CD4-positive, alpha-beta memory T cell (primary cell): ENCODE data around the gene ITPRIPL2. TPM values are rescaled to one million over a fixed set of nuclear protein-coding genes. Genes with fewer than 3 reads are reported as not detected.

Source experiments
- CTCF ChIA-PET: fragments of 350-600 bp; sonication (Branson Sonifier 250); formaldehyde crosslinking; loops from one replicate; lab custom pipeline; 2021; ENCODE audit warnings: inconsistent platforms; ENCODE audit not compliant: partially characterized antibody; lab: Charles Lee
- POLR2A ChIA-PET: fragments of 350-600 bp; sonication (Branson Sonifier 250); formaldehyde crosslinking; loops from one replicate; lab custom pipeline; 2021; ENCODE audit not compliant: partially characterized antibody; lab: Charles Lee
- DNase-seq, 5 donors: peaks; one replicate each; pipeline versions ENCODE4 v3.0.0 to v3.0.0-alpha.2; 2020 to 2022; ENCODE audit warnings: mixed read lengths in 1 of 5
- H3K27ac ChIP-seq: one replicate; pipeline ENCODE4 v1.7.0; 2013; ENCODE audit warnings: low read depth, low read length
- H3K27me3 ChIP-seq: 2 replicates; pipeline ENCODE4 v1.7.0; 2013; ENCODE audit warnings: mild to moderate bottlenecking, low read length, moderate library complexity; ENCODE audit not compliant: insufficient read depth
- H3K36me3 ChIP-seq: 2 replicates; pipeline ENCODE4 v1.7.0; 2013; ENCODE audit warnings: mild to moderate bottlenecking, low read length, moderate library complexity; ENCODE audit not compliant: insufficient read depth
- H3K4me1 ChIP-seq: 2 replicates; pipeline ENCODE4 v1.7.0; 2013; ENCODE audit warnings: mild to moderate bottlenecking, low read length, moderate library complexity; ENCODE audit not compliant: insufficient read depth
- H3K4me3 ChIP-seq, 2 donors: one replicate each; pipeline ENCODE4 v1.7.0; 2013; ENCODE audit warnings: low read length in 2 of 2, mild to moderate bottlenecking in 1 of 2
- H3K9me3 ChIP-seq, 2 donors: one replicate each; pipeline ENCODE4 v1.7.0; 2013; ENCODE audit warnings: low read length in 2 of 2, control low read depth in 1 of 2; ENCODE audit not compliant: control insufficient read depth in 1 of 2
- H3K27ac Mint-ChIP-seq, 7 donors: one replicate each; pipeline ENCODE4 v1.8.0; 2020 to 2021; ENCODE audit warnings: mixed read lengths in 7 of 7, mild to moderate bottlenecking in 6 of 7, inconsistent platforms in 3 of 7, moderate library complexity in 3 of 7
- H3K27me3 Mint-ChIP-seq, 2 donors: one replicate each; pipeline ENCODE4 v1.8.0; 2020 to 2021; ENCODE audit warnings: mixed read lengths in 2 of 2
- H3K36me3 Mint-ChIP-seq, 2 donors: one replicate each; pipeline ENCODE4 v1.8.0; 2020 to 2021; ENCODE audit warnings: mixed read lengths in 2 of 2, inconsistent platforms in 1 of 2, mild to moderate bottlenecking in 1 of 2
- H3K4me1 Mint-ChIP-seq, 4 donors: one replicate each; pipeline ENCODE4 v1.8.0; 2020 to 2021; ENCODE audit warnings: mixed read lengths in 4 of 4, mild to moderate bottlenecking in 1 of 4
- H3K4me3 Mint-ChIP-seq, 8 donors: one replicate each; pipeline ENCODE4 v1.8.0; 2020 to 2021; ENCODE audit warnings: mixed read lengths in 8 of 8, mild to moderate bottlenecking in 7 of 8, moderate library complexity in 6 of 8, inconsistent platforms in 3 of 8
- H3K9me3 Mint-ChIP-seq, 8 donors: one replicate each; pipeline ENCODE4 v1.8.0; 2020 to 2021; ENCODE audit warnings: mixed read lengths in 8 of 8, mild to moderate bottlenecking in 5 of 8, inconsistent platforms in 3 of 8, moderate library complexity in 1 of 8
- intact Hi-C: fragments of 100-400 bp; cut with micrococcal nuclease; formaldehyde crosslinking; loops from one replicate; pipeline ENCODE4 v1.15.1; 2023
- polyA plus RNA-seq, 2 donors: library from polyadenylated mRNA; unstranded; fragments of 300-500 nt; fragmentation: Illumina TruSeq; gene quantifications; one replicate each; pipeline ENCODE4 v1.2.3, GENCODE V29; 2021
- total RNA-seq, 2 experiments: library from RNA; stranded (reverse); gene quantifications; one replicate each; pipeline ENCODE4 v1.2.3, GENCODE V29; 2021

Gene ITPRIPL2
- total and polyA plus RNA-seq, 4 experiments from 2014 or later, result 0.34 to 2.2 (median 0.95) TPM

DNA sequence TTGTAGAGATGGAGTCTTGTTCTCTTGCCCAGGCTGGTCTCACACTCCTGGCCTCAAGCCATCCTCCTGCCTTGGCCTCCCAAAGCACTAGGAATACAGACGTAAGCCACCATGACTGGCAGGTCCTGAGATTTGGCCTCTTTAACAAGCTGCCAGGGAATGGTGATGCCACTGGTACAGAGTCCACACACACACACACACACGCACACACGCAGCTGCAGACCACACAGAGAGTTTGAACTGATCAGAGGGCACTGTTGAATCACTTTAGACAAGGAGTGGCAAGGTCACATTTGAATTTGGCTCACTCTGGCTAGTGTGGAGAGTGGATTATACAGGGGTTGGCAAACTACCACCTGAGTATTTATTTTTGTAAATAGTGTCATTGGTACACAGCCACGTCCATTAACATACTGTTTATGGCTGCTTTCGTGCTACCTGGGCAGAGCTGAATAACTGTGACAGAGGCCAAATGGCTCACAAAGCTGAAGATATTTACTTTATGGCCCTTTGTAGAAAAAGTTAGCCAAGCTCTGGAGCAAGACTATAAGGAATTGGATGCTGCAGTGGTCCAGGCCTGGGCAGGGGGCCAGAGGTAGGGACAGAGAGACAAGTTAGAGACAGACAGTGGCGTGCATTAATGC is 9.9 kb downstream of the ITPRIPL2 start:
- Mint-ChIP-seq H3K27ac (peak overlapping the region in 1 of 7 donors; percentile 40), H3K36me3 (no peaks in the 10 kb centered on the region), H3K4me1 (peaks cover 6 to 13% (median 9%) of the 10 kb centered on the region in 4 donors), H3K9me3 (peaks cover 0 to 3% (median 0%) of the 10 kb centered on the region in 8 donors), H3K27me3 (peaks cover 0 to 4% of the 10 kb centered on the region in 2 donors), H3K4me3 (no peak overlapping the region)
- Histone ChIP-seq H3K27ac (no peak overlapping the region), H3K9me3 (no peaks in the 10 kb centered on the region), H3K27me3 (no peaks in the 10 kb centered on the region), H3K4me3 (no peak overlapping the region), H3K36me3 (no peaks in the 10 kb centered on the region), H3K4me1 (peaks cover 18% of the 10 kb centered on the region)
- ChIA-PET POLR2A (no interaction called here), CTCF (no interaction called here)
- no peak for DNase-seq
- intact Hi-C loops, result no loop called here

- ChIA-PET CTCF (no interaction called here), POLR2A (no interaction called here)
- Mint-ChIP-seq H3K27ac (no peak overlapping the region), H3K4me3 (no peak overlapping the region), H3K27me3 (peaks cover 0 to 2% of the 10 kb centered on the region in 2 donors), H3K9me3 (peaks cover 0 to 3% (median 0%) of the 10 kb centered on the region in 8 donors), H3K36me3 (no peaks in the 10 kb centered on the region), H3K4me1 (peaks cover 6 to 11% (median 10%) of the 10 kb centered on the region in 4 donors)
- no peak overlapping the region for H3K4me3 ChIP-seq
- no peaks in the 10 kb centered on the region for H3K27me3 ChIP-seq
- no peaks in the 10 kb centered on the region for H3K36me3 ChIP-seq
- H3K9me3 ChIP-seq, result no peaks in the 10 kb centered on the region
- no peak for DNase-seq
- intact Hi-C loops, result no loop called here
- H3K27ac ChIP-seq, result no peak overlapping the region
- peaks cover 4% of the 10 kb centered on the region for H3K4me1 ChIP-seq
These were observed 12.5 kb downstream of the ITPRIPL2 start for GRCh38 chr16:19126300-19126699.

- H3K36me3 Mint-ChIP-seq, result no peaks in the 10 kb centered on the region
- Histone ChIP-seq H3K27ac (no peak overlapping the region), H3K27me3 (no peaks in the 10 kb centered on the region), H3K4me3 (no peak overlapping the region), H3K36me3 (no peaks in the 10 kb centered on the region), H3K4me1 (peaks cover 4% of the 10 kb centered on the region), H3K9me3 (no peaks in the 10 kb centered on the region)
- CTCF ChIA-PET, result no interaction called here
- no peak for DNase-seq
- peaks cover 0 to 2% of the 10 kb centered on the region in 2 donors for H3K27me3 Mint-ChIP-seq
- peak overlapping the region in 1 of 7 donors; percentile 60 for H3K27ac Mint-ChIP-seq
- no peak overlapping the region for H3K4me3 Mint-ChIP-seq
- POLR2A ChIA-PET, result no interaction called here
- intact Hi-C loops, result no loop called here
- peaks cover 0 to 3% (median 0%) of the 10 kb centered on the region in 8 donors for H3K9me3 Mint-ChIP-seq
- peaks cover 6 to 13% (median 10%) of the 10 kb centered on the region in 4 donors for H3K4me1 Mint-ChIP-seq
These were observed 13.4 kb downstream of the ITPRIPL2 start for GRCh38 chr16:19127205-19127604.

- DNase-seq, result no peak
- ChIA-PET POLR2A (no interaction called here), CTCF (no interaction called here)
- peaks cover 6 to 13% (median 10%) of the 10 kb centered on the region in 4 donors for H3K4me1 Mint-ChIP-seq
- peaks cover 0 to 3% (median 0%) of the 10 kb centered on the region in 8 donors for H3K9me3 Mint-ChIP-seq
- no peaks in the 10 kb centered on the region for H3K36me3 Mint-ChIP-seq
- intact Hi-C loops, result no loop called here
- no peak overlapping the region for H3K4me3 Mint-ChIP-seq
- H3K27me3 ChIP-seq, result no peaks in the 10 kb centered on the region
- no peak overlapping the region for H3K27ac ChIP-seq
- peak overlapping the region in 2 of 7 donors; percentile 24 to 43 for H3K27ac Mint-ChIP-seq
- H3K4me3 ChIP-seq, result no peak overlapping the region
- H3K27me3 Mint-ChIP-seq, result peaks cover 0 to 2% of the 10 kb centered on the region in 2 donors
- no peaks in the 10 kb centered on the region for H3K9me3 ChIP-seq
- peaks cover 4% of the 10 kb centered on the region for H3K4me1 ChIP-seq
- no peaks in the 10 kb centered on the region for H3K36me3 ChIP-seq
These were observed 13.9 kb downstream of the ITPRIPL2 start for GRCh38 chr16:19127674-19128131.

GRCh38 chr16:19128454-19129200 is 14.9 kb downstream of the ITPRIPL2 start:
- Mint-ChIP-seq H3K36me3 (no peaks in the 10 kb centered on the region), H3K27ac (no peak overlapping the region), H3K27me3 (peaks cover 0 to 2% of the 10 kb centered on the region in 2 donors), H3K4me3 (no peak overlapping the region), H3K4me1 (peaks cover 6 to 13% (median 10%) of the 10 kb centered on the region in 4 donors), H3K9me3 (peaks cover 0 to 5% (median 0%) of the 10 kb centered on the region in 8 donors)
- ChIA-PET CTCF (no interaction called here), POLR2A (no interaction called here)
- intact Hi-C loops, result no loop called here
- Histone ChIP-seq H3K36me3 (no peaks in the 10 kb centered on the region), H3K9me3 (no peaks in the 10 kb centered on the region), H3K27me3 (no peaks in the 10 kb centered on the region), H3K4me3 (no peak overlapping the region), H3K27ac (no peak overlapping the region), H3K4me1 (peaks cover 4% of the 10 kb centered on the region)
- DNase-seq, result no peak

DNA sequence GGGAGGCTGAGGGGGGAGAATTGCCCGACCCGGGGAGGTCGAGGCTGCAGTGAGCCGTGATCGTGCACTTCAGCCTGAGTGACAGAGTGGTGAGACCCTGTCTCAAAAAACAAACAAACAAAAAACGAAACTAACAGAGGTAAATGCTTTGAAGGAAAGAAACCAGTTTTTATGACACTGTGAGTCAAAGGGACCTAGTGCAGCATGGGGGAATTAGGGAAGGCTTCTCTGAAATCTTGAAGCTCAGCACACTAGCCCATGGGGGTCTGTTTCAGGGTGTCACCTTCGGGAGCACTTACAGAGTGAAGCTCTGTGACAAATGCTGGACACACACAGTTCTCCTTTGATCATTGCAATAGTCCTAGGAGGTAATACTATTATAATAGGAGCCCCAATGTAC is 16.6 kb downstream of the ITPRIPL2 start:
- H3K4me3 Mint-ChIP-seq, result peak overlapping the region in 1 of 8 donors; percentile 2
- H3K27ac ChIP-seq, result no peak overlapping the region
- peaks cover 6 to 13% (median 10%) of the 10 kb centered on the region in 4 donors for H3K4me1 Mint-ChIP-seq
- no peak for DNase-seq
- H3K27me3 Mint-ChIP-seq, result peaks cover 0 to 2% of the 10 kb centered on the region in 2 donors
- no peaks in the 10 kb centered on the region for H3K9me3 ChIP-seq
- H3K36me3 Mint-ChIP-seq, result no peaks in the 10 kb centered on the region
- H3K9me3 Mint-ChIP-seq, result peaks cover 0 to 5% (median 0%) of the 10 kb centered on the region in 8 donors
- ChIA-PET CTCF (no interaction called here), POLR2A (no interaction called here)
- no peak overlapping the region for H3K4me3 ChIP-seq
- H3K4me1 ChIP-seq, result peaks cover 4% of the 10 kb centered on the region
- H3K27ac Mint-ChIP-seq, result peak overlapping the region in 1 of 7 donors; percentile 18
- H3K36me3 ChIP-seq, result no peaks in the 10 kb centered on the region
- intact Hi-C loops, result no loop called here
- no peaks in the 10 kb centered on the region for H3K27me3 ChIP-seq
